NCI-H510A (cell line): ENCODE measurements around the gene RNF4.
A peak's percentile ranks its signal among the peaks of the same experiment; 100 is the strongest.
"Not testable (repeated sequence)": the region's sequence is repeated elsewhere in the genome, so short reads cannot be mapped to it uniquely, and the experiment has no call there.

Experiments
- DNase-seq: peaks from one replicate; lab custom pipeline; 2025; lab: John Stamatoyannopoulos, UW

Gene RNF4

GRCh38 chr4:2534904-2535375, 66.0 kb downstream of the RNF4 start:
- DNase-seq: no peak

- no peak for DNase-seq
Measured at GRCh38 chr4:2535376-2536192, 66.7 kb downstream of the RNF4 start.

- peak; percentile 96 for DNase-seq
Measured at GRCh38 chr4:2536193-2537010, 67.5 kb downstream of the RNF4 start, which contains the start of gene FAM193A. TSS of gene FAM193A (plus strand) at chr4:2536647. CDS start at chr4:2536916, 269 bp downstream.

- no peak for DNase-seq
Measured at GRCh38 chr4:2537011-2537830, 68.3 kb downstream of the RNF4 start.

- DNase-seq: not testable (repeated sequence)
Measured at GRCh38 chr4:2543580-2544191, 74.8 kb downstream of the RNF4 start.

- no peak for DNase-seq
Measured at GRCh38 chr4:2545321-2546013, 76.6 kb downstream of the RNF4 start.

- DNase-seq: no peak
Measured at GRCh38 chr4:2546286-2546823, 77.4 kb downstream of the RNF4 start.

GRCh38 chr4:2546961-2547691, 78.2 kb downstream of the RNF4 start:
- DNase-seq: not testable (repeated sequence)

GRCh38 chr4:2551118-2551517, 82.2 kb downstream of the RNF4 start:
- DNase-seq: no peak

GRCh38 chr4:2552806-2553205, 83.9 kb downstream of the RNF4 start:
- no peak for DNase-seq

GRCh38 chr4:2558301-2558700, 89.4 kb downstream of the RNF4 start:
- DNase-seq: no peak

GRCh38 chr4:2560167-2560566, 91.3 kb downstream of the RNF4 start:
- DNase-seq: no peak
